ENCODE measurements around the gene ZFHX3. TPM values are rescaled to one million over a fixed set of nuclear protein-coding genes. Genes with fewer than 3 reads are reported as not detected.

Gene ZFHX3
- total and polyA plus RNA-seq, 2 donors (not counting 1 experiment from before 2014, with no cell fraction given) = 4.7 to 7.3 TPM

GRCh38 chr16:73033271-73033998 lies 14.5 kb downstream of the ZFHX3 start:
- H3K4me2 ChIP-seq (ENCODE audit: extremely low read depth, insufficient read depth, low read length) = no peak overlapping the region
- no peaks in the 10 kb centered on the region for H4K20me1 ChIP-seq (ENCODE audit: control insufficient read depth, extremely low read depth, insufficient read depth, low read length)

GRCh38 chr16:73032541-73033270 lies 15.2 kb downstream of the ZFHX3 start:
- peaks cover 88% of the 10 kb centered on the region for H3K79me2 ChIP-seq (ENCODE audit: control insufficient read depth, insufficient read depth, low read length)

More at GRCh38 chr16:73033271-73033998, 14.5 kb downstream of the ZFHX3 start:
- DNase-seq (ENCODE audit: low read depth in 2 of 2) = no peak
- Histone ChIP-seq H3K27me3 (ENCODE audit: control insufficient read depth, insufficient read depth, low read length) (no peaks in the 10 kb centered on the region), H3K9me3 (ENCODE audit: control insufficient read depth, insufficient read depth, low read depth, low read length) (no peaks in the 10 kb centered on the region), H2AFZ (ENCODE audit: low read length) (no peak overlapping the region), H3K4me3 (replicated peaks in 1 of 4; ENCODE audit: control extremely low read depth in 1 of 4, insufficient read depth in 1 of 4, low read depth in 3 of 4, low read length in 4 of 4) (no peak overlapping the region), H3K9ac (ENCODE audit: insufficient read depth, low read length) (no peak overlapping the region), H3K79me2 (ENCODE audit: control insufficient read depth, insufficient read depth, low read length) (peaks cover 88% of the 10 kb centered on the region), H3K27ac (ENCODE audit: insufficient read depth, low read length) (peak overlapping the region; percentile 13), H3K36me3 (ENCODE audit: control insufficient read depth, insufficient read depth, low read length) (no peaks in the 10 kb centered on the region), H3K4me1 (ENCODE audit: control insufficient read depth, extremely low read depth, insufficient read depth, low read length) (peaks cover 16% of the 10 kb centered on the region)
- no peak for TF ChIP-seq EZH2 (IDR thresholded peaks at IDR 0.05; ENCODE audit: low read length, missing control alignments)
- no peak for TF ChIP-seq CTCF (conservative IDR thresholded peaks at IDR 0.05 in 1 of 2, IDR thresholded peaks at IDR 0.05 in 1 of 2; ENCODE audit: low read depth in 1 of 2, low read length in 2 of 2)

More at GRCh38 chr16:73032541-73033270, 15.2 kb downstream of the ZFHX3 start:
- H3K4me3 ChIP-seq (replicated peaks in 1 of 4; ENCODE audit: control extremely low read depth in 1 of 4, insufficient read depth in 1 of 4, low read depth in 3 of 4, low read length in 4 of 4) = no peak overlapping the region
- no peaks in the 10 kb centered on the region for H4K20me1 ChIP-seq (ENCODE audit: control insufficient read depth, extremely low read depth, insufficient read depth, low read length)
- TF ChIP-seq CTCF (conservative IDR thresholded peaks at IDR 0.05 in 1 of 2, IDR thresholded peaks at IDR 0.05 in 1 of 2; ENCODE audit: low read depth in 1 of 2, low read length in 2 of 2) (no peak), EZH2 (IDR thresholded peaks at IDR 0.05; ENCODE audit: low read length, missing control alignments) (no peak)
- DNase-seq (ENCODE audit: low read depth in 2 of 2) = no peak
- no peaks in the 10 kb centered on the region for H3K9me3 ChIP-seq (ENCODE audit: control insufficient read depth, insufficient read depth, low read depth, low read length)
- no peak overlapping the region for H3K9ac ChIP-seq (ENCODE audit: insufficient read depth, low read length)
- no peak overlapping the region for H3K27ac ChIP-seq (ENCODE audit: insufficient read depth, low read length)
- no peaks in the 10 kb centered on the region for H3K36me3 ChIP-seq (ENCODE audit: control insufficient read depth, insufficient read depth, low read length)
- H3K4me1 ChIP-seq (ENCODE audit: control insufficient read depth, extremely low read depth, insufficient read depth, low read length) = peaks cover 17% of the 10 kb centered on the region
- no peak overlapping the region for H2AFZ ChIP-seq (ENCODE audit: low read length)
- no peak overlapping the region for H3K4me2 ChIP-seq (ENCODE audit: extremely low read depth, insufficient read depth, low read length)
- H3K27me3 ChIP-seq (ENCODE audit: control insufficient read depth, insufficient read depth, low read length) = no peaks in the 10 kb centered on the region

Data from fibroblast of lung (primary cell).